IMR-90 (cell line): Measurements from ENCODE around the gene ARMC6. TPM values are rescaled to one million over a fixed set of nuclear protein-coding genes. Genes with fewer than 3 reads are reported as not detected.

Experiments
- ATAC-seq: fragments of 200-7000 bp; cut with Tn5 transposase; 2 replicates; pipeline ENCODE4 v1.9.1; 2020; ENCODE audit warnings: low read depth, mild to moderate bottlenecking, moderate library complexity
- BruUV-seq: library from RNA; stranded (reverse); fragments of 400-500 nt; replicated peaks from 2 replicates; lab custom pipeline; 2021; lab: Mats Ljungman, UMichigan
- CTCF ChIA-PET: fragments of 300-600 bp; formaldehyde crosslinking; extraction: SDS; loops from one replicate; lab custom pipeline; 2021; ENCODE audit warnings: antibody characterized with exemption; lab: Yijun Ruan, JAX
- POLR2A ChIA-PET: fragments of 300-600 bp; sonication (Branson Sonifier 250); formaldehyde crosslinking; loops from one replicate; lab custom pipeline; 2022; ENCODE audit warnings: antibody characterized with exemption; ENCODE audit not compliant: unreplicated experiment; lab: Charles Lee
- DNase-seq: peaks from one replicate; pipeline ENCODE4 v3.0.0; 2013
- H2AFZ ChIP-seq: replicated peaks from 2 replicates; pipeline ENCODE3; 2013; ENCODE audit warnings: low read length, mild to moderate bottlenecking; ENCODE audit not compliant: poor library complexity
- H2AK5ac ChIP-seq: 2 replicates; pipeline ENCODE4 v1.6.1; 2013; ENCODE audit warnings: low read depth, low read length, inconsistent platforms
- H2AK9ac ChIP-seq: replicated peaks from 2 replicates; pipeline ENCODE3; 2013; ENCODE audit warnings: mild to moderate bottlenecking, low read depth, low read length, moderate library complexity; ENCODE audit not compliant: poor library complexity
- H2BK120ac ChIP-seq: 2 replicates; pipeline ENCODE4 v1.6.1; 2013; ENCODE audit warnings: low read depth, low read length, inconsistent platforms
- H2BK15ac ChIP-seq: 3 replicates; pipeline ENCODE4 v1.6.1; 2013; ENCODE audit warnings: low read depth, low read length, inconsistent platforms
- H2BK20ac ChIP-seq: 2 replicates; pipeline ENCODE4 v1.6.1; 2013; ENCODE audit warnings: low read depth, mild to moderate bottlenecking, inconsistent platforms, low read length, moderate library complexity
- H2BK5ac ChIP-seq: 2 replicates; pipeline ENCODE4 v1.6.1; 2013; ENCODE audit warnings: mild to moderate bottlenecking, low read depth, low read length, inconsistent platforms; ENCODE audit not compliant: poor library complexity, severe bottlenecking
- H3K14ac ChIP-seq: replicated peaks from 2 replicates; pipeline ENCODE4 v1.6.1; 2013; ENCODE audit warnings: low read depth, low read length, inconsistent platforms
- H3K18ac ChIP-seq: 2 replicates; pipeline ENCODE4 v1.6.1; 2013; ENCODE audit warnings: low read depth, low read length, control low read depth
- H3K23ac ChIP-seq: 2 replicates; pipeline ENCODE4 v1.6.1; 2013; ENCODE audit warnings: low read depth, low read length, inconsistent platforms
- H3K27ac ChIP-seq: 2 replicates; pipeline ENCODE4 v1.5.1; 2013; ENCODE audit warnings: mild to moderate bottlenecking, control low read depth, low read length; ENCODE audit not compliant: insufficient read depth
- H3K27me3 ChIP-seq: 2 replicates; pipeline ENCODE4 v1.6.1; 2013; ENCODE audit warnings: low read length; ENCODE audit not compliant: control insufficient read depth, insufficient read depth
- H3K36me3 ChIP-seq: 2 replicates; pipeline ENCODE4 v1.6.1; 2013; ENCODE audit warnings: low read length, mixed read lengths; ENCODE audit not compliant: control insufficient read depth, insufficient read depth
- H3K4ac ChIP-seq: 2 replicates; pipeline ENCODE4 v1.6.1; 2013; ENCODE audit warnings: low read depth, low read length, inconsistent platforms
- H3K4me1 ChIP-seq: 2 replicates; pipeline ENCODE4 v1.6.1; 2013; ENCODE audit warnings: low read length, mixed read lengths; ENCODE audit not compliant: control insufficient read depth, insufficient read depth
- H3K4me2 ChIP-seq: 2 replicates; pipeline ENCODE4 v1.6.1; 2013; ENCODE audit warnings: low read depth, mild to moderate bottlenecking, control low read depth, low read length, moderate library complexity
- H3K4me3 ChIP-seq: 2 replicates; pipeline ENCODE4 v1.5.1; 2013; ENCODE audit warnings: low read depth, mild to moderate bottlenecking, control low read depth, low read length, moderate library complexity; ENCODE audit not compliant: insufficient read depth
- H3K56ac ChIP-seq: 2 replicates; pipeline ENCODE4 v1.6.1; 2013; ENCODE audit warnings: low read length, inconsistent platforms; ENCODE audit not compliant: insufficient read depth; ENCODE audit errors: extremely low read depth
- H3K79me1 ChIP-seq, 2 experiments: 2 replicates each; pipeline ENCODE4 v1.6.1; 2013; ENCODE audit warnings: low read length in 2 of 2, inconsistent platforms in 1 of 2, low read depth in 1 of 2
- H3K9ac ChIP-seq: 2 replicates; pipeline ENCODE4 v1.6.1; 2013; ENCODE audit warnings: low read depth, low read length, control low read depth
- H3K9me1 ChIP-seq: 2 replicates; pipeline ENCODE4 v1.6.1; 2013; ENCODE audit warnings: low read length, inconsistent platforms; ENCODE audit not compliant: insufficient read depth
- H3K9me3 ChIP-seq: 2 replicates; pipeline ENCODE4 v1.6.1; 2013; ENCODE audit warnings: low read length; ENCODE audit not compliant: control insufficient read depth, insufficient read depth
- H4K20me1 ChIP-seq: 2 replicates; pipeline ENCODE4 v1.6.1; 2013; ENCODE audit warnings: low read length, inconsistent platforms; ENCODE audit not compliant: insufficient read depth
- H4K5ac ChIP-seq: 2 replicates; pipeline ENCODE4 v1.6.1; 2013; ENCODE audit warnings: mild to moderate bottlenecking, low read depth, low read length, control low read depth
- H4K8ac ChIP-seq, 2 experiments: 2 replicates each; pipeline ENCODE4 v1.6.1; 2013; ENCODE audit warnings: low read depth in 2 of 2, low read length in 2 of 2, control low read depth in 1 of 2, inconsistent platforms in 1 of 2
- H4K91ac ChIP-seq: 2 replicates; pipeline ENCODE4 v1.6.1; 2013; ENCODE audit warnings: low read depth, low read length, inconsistent platforms; ENCODE audit not compliant: insufficient read depth
- BHLHE40 ChIP-seq: fragments of 150-350 bp; IDR thresholded peaks from 2 replicates; pipeline ENCODE4 v1.6.1; 2016; ENCODE audit warnings: mild to moderate bottlenecking, low read depth, low read length
- CEBPB ChIP-seq: IDR thresholded peaks from 2 replicates; pipeline ENCODE4 v1.6.1; 2012; ENCODE audit warnings: low read depth, low read length, improper control_type of control experiment
- CHD1 ChIP-seq: IDR thresholded peaks from 2 replicates; pipeline ENCODE4 v1.6.1; 2012; ENCODE audit warnings: low read depth, low read length, improper control_type of control experiment
- CTCF ChIP-seq: conservative IDR thresholded peaks from 2 replicates; pipeline ENCODE4 v1.5.1; 2012; ENCODE audit warnings: mild to moderate bottlenecking, low read depth, low read length, improper control_type of control experiment
- ELK1 ChIP-seq: fragments of 150-350 bp; IDR thresholded peaks from 2 replicates; pipeline ENCODE4 v1.6.1; 2016; ENCODE audit warnings: low read depth, mild to moderate bottlenecking, low read length, moderate library complexity, borderline replicate concordance
- FOS ChIP-seq: fragments of 150-350 bp; IDR thresholded peaks from 2 replicates; pipeline ENCODE4 v1.6.1; 2016; ENCODE audit warnings: low read depth, low read length
- MAFK ChIP-seq: IDR thresholded peaks from 2 replicates; pipeline ENCODE4 v1.6.1; 2012; ENCODE audit warnings: low read depth, low read length, improper control_type of control experiment
- MAZ ChIP-seq: IDR thresholded peaks from 2 replicates; pipeline ENCODE4 v1.6.1; 2012; ENCODE audit warnings: low read depth, mild to moderate bottlenecking, low read length, improper control_type of control experiment, moderate library complexity, borderline replicate concordance
- MXI1 ChIP-seq: IDR thresholded peaks from 2 replicates; pipeline ENCODE4 v1.6.1; 2012; ENCODE audit warnings: low read depth, mild to moderate bottlenecking, low read length, moderate library complexity, borderline replicate concordance
- NFE2L2 ChIP-seq: fragments of 150-350 bp; IDR thresholded peaks from 2 replicates; pipeline ENCODE4 v1.6.1; 2016; ENCODE audit warnings: low read depth, mild to moderate bottlenecking, low read length
- POLR2A ChIP-seq: IDR thresholded peaks from 2 replicates; pipeline ENCODE4 v1.6.1; 2012; ENCODE audit warnings: mild to moderate bottlenecking, low read depth, low read length
- RAD21 ChIP-seq: IDR thresholded peaks from 2 replicates; pipeline ENCODE4 v1.6.1; 2012; ENCODE audit warnings: low read length, improper control_type of control experiment
- RCOR1 ChIP-seq: IDR thresholded peaks from 2 replicates; pipeline ENCODE4 v1.6.1; 2012; ENCODE audit warnings: mild to moderate bottlenecking, low read length, improper control_type of control experiment; ENCODE audit not compliant: insufficient replicate concordance
- RFX5 ChIP-seq: IDR thresholded peaks from 2 replicates; pipeline ENCODE4 v1.8.0; 2012; ENCODE audit warnings: low read depth, mild to moderate bottlenecking, low read length, moderate library complexity
- SMC3 ChIP-seq: fragments of 150-350 bp; IDR thresholded peaks from 2 replicates; pipeline ENCODE4 v1.6.1; 2016; ENCODE audit warnings: low read depth, mild to moderate bottlenecking, antibody characterized with exemption, low read length, moderate library complexity
- USF2 ChIP-seq: fragments of 150-350 bp; IDR thresholded peaks from 2 replicates; pipeline ENCODE4 v1.6.1; 2017; ENCODE audit warnings: mild to moderate bottlenecking, antibody characterized with exemption, low read length, low read depth
- WGBS, 2 experiments: methylation state at CpG; one replicate each; pipeline versions ENCODE4 v1.1.5 to v1.1.7; 2013; ENCODE audit warnings: missing lambda C conversion rate in 2 of 2; ENCODE audit not compliant: insufficient read length in 1 of 2; ENCODE audit errors: extremely low coverage in 2 of 2; 5-methylcytosine and 5-hydroxymethylcytosine counted together
- dilution Hi-C: fragments of 300-500 bp; cut with HindIII; formaldehyde crosslinking; loops from one replicate; pipeline ENCODE4 v1.14.3; 2018; ENCODE audit warnings: low sequenced_read_pairs; ENCODE audit not compliant: unreplicated experiment
- in situ Hi-C: fragments of 300-500 bp; cut with MboI; formaldehyde crosslinking; loops from 3 replicates; pipeline ENCODE4 v1.14.3; 2019; ENCODE audit warnings: low sequenced_read_pairs, inconsistent platforms, mixed read lengths
- intact Hi-C: fragments of 100-400 bp; cut with micrococcal nuclease; formaldehyde crosslinking; loops from 2 replicates; pipeline ENCODE4 v1.10.0; 2022
- polyA plus RNA-seq, 3 experiments: library from polyadenylated mRNA; depleted of rRNA; stranded (reverse); fragments of >200 nt; gene quantifications; 2 replicates each; pipeline ENCODE4 v1.2.3, GENCODE V29; 2012; ENCODE audit warnings: low replicate concordance in 1 of 3
- total RNA-seq: library from RNA; depleted of rRNA; stranded (reverse); fragments of >200 nt; gene quantifications from 2 replicates; pipeline ENCODE4 v1.2.3, GENCODE V29; 2012

ARMC6 gene
- total and polyA plus RNA-seq, 2 of the 4 experiments (the other 2 are of a cell fraction), result 41.5 to 52.7 TPM

DNA sequence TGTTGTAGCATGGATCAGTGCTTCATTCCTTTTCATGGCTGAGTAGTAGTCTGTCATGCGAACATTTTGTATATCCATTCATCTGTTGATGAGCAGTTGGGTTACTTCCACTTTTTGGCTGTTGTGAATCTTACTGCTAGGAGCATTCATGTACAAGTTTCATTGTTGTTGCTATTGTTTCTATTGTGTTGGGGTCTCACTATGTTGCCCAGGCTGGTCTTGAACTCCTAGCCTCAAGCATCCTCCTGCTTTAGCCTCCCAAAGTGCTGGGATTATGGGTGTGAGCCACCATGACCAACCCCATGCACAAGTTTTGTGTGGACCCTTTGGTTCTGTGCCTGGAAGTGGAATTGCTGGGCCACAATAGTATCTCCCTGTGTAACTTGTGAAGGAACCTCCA, 46.2 kb downstream of the ARMC6 start:
- H2BK120ac ChIP-seq, result no peak overlapping the region
- H3K4me3 ChIP-seq, result no peak overlapping the region
- WGBS, 2 experiments, result no CpG with 5 or more reads among the region's 1 CpG
- H4K91ac ChIP-seq, result no peak overlapping the region
- no peak for ATAC-seq
- peaks cover 3% of the 10 kb centered on the region in 2 experiments; a peak in 2 of 4 replicates for H3K79me1 ChIP-seq
- dilution Hi-C loops (no loop called here), in situ Hi-C loops (no loop called here), intact Hi-C loops (no loop called here)
- no peak overlapping the region for H3K56ac ChIP-seq
- H3K23ac ChIP-seq, result no peak overlapping the region
- no peak overlapping the region for H2AK9ac ChIP-seq
- POLR2A ChIA-PET, result no interaction called here
- BruUV-seq, result no TSS peak
- no peaks in the 10 kb centered on the region for H3K4me1 ChIP-seq
- TF ChIP-seq RFX5, result no peak
- TF ChIP-seq MAFK, result no peak
- no peak for TF ChIP-seq CEBPB
- no peak for TF ChIP-seq RCOR1
- TF ChIP-seq POLR2A, result no peak
- TF ChIP-seq MAZ, result no peak
- TF ChIP-seq RAD21, result no peak
- TF ChIP-seq BHLHE40, result no peak
- no peak for TF ChIP-seq NFE2L2
- TF ChIP-seq ELK1, result no peak
- no peak for TF ChIP-seq USF2
- no peak for TF ChIP-seq CHD1
- TF ChIP-seq MXI1, result no peak
- no peak for TF ChIP-seq FOS
- TF ChIP-seq CTCF, result no peak
- no peak for TF ChIP-seq SMC3
- no peak overlapping the region for H3K4ac ChIP-seq
- peaks cover 2% of the 10 kb centered on the region for H3K36me3 ChIP-seq
- no peak overlapping the region for H3K18ac ChIP-seq
- H2AFZ ChIP-seq, result no peak overlapping the region
- no peak overlapping the region for H2BK5ac ChIP-seq
- CTCF ChIA-PET, result interaction anchor here (0.6 kb wide), 1 partner anchor 43 kb away, joined by 3 read pairs; no protein-coding TSS in a partner anchor
- no peak overlapping the region for H4K8ac ChIP-seq
- no peaks in the 10 kb centered on the region for H3K9me3 ChIP-seq
- H4K20me1 ChIP-seq, result 0 out of 2 replicates have a peak, but pooled peaks cover 4% of the 10 kb centered on the region
- H3K9ac ChIP-seq, result no peak overlapping the region
- H2BK15ac ChIP-seq, result no peak overlapping the region
- H2AK5ac ChIP-seq, result no peak overlapping the region
- H3K27me3 ChIP-seq, result no peaks in the 10 kb centered on the region
- DNase-seq, result no peak
- H3K14ac ChIP-seq, result no peak overlapping the region
- no peak overlapping the region for H4K5ac ChIP-seq
- no peak overlapping the region for H3K27ac ChIP-seq
- no peak overlapping the region for H2BK20ac ChIP-seq
- H3K4me2 ChIP-seq, result no peak overlapping the region
- H3K9me1 ChIP-seq, result peaks cover 5% of the 10 kb centered on the region; the same call in 1 of the 2 replicates
